Suppressor macrophage treated with lipopolysaccharide for 1 hour (primary cell): ENCODE measurements around the gene IMMP2L.

Source experiments
- DNase-seq, 3 donors: peaks; one replicate each; pipeline ENCODE4 v3.0.0-alpha.2; 2020 to 2022

The IMMP2L gene

GRCh38 chr7:111059833-111060232 is 502.5 kb downstream of the IMMP2L start:
- DNase-seq = no peak

- no peak for DNase-seq
These were observed 505.2 kb downstream of the IMMP2L start for GRCh38 chr7:111057066-111057465.

- DNase-seq = no peak
These were observed 505.9 kb downstream of the IMMP2L start for GRCh38 chr7:111056371-111056770.

- DNase-seq = no peak
These were observed 509.3 kb downstream of the IMMP2L start for GRCh38 chr7:111053035-111053434.

- DNase-seq = no peak
These were observed 510.5 kb downstream of the IMMP2L start for GRCh38 chr7:111051832-111052231.

GRCh38 chr7:111050875-111051416 is 511.3 kb downstream of the IMMP2L start:
- no peak for DNase-seq

GRCh38 chr7:111049971-111050680 is 512.2 kb downstream of the IMMP2L start:
- DNase-seq = no peak

GRCh38 chr7:111047595-111047994 is 514.7 kb downstream of the IMMP2L start:
- no peak for DNase-seq

GRCh38 chr7:111045449-111045848 is 516.8 kb downstream of the IMMP2L start:
- DNase-seq = no peak

- no peak for DNase-seq
These were observed 518.7 kb downstream of the IMMP2L start for GRCh38 chr7:111043561-111043960.

- no peak for DNase-seq
These were observed 519.5 kb downstream of the IMMP2L start for GRCh38 chr7:111042842-111043241.

- no peak for DNase-seq
These were observed 520.7 kb downstream of the IMMP2L start for GRCh38 chr7:111041577-111041976.

- DNase-seq = no peak
These were observed 524.1 kb downstream of the IMMP2L start for GRCh38 chr7:111038185-111038584.

- no peak for DNase-seq
These were observed 530.4 kb downstream of the IMMP2L start for GRCh38 chr7:111031916-111032315.

GRCh38 chr7:111030336-111030735 is 532.0 kb downstream of the IMMP2L start:
- DNase-seq = no peak

GRCh38 chr7:111029574-111030251 is 532.6 kb downstream of the IMMP2L start:
- DNase-seq = peak; percentile 70 to 81 (median 71)

GRCh38 chr7:111029141-111029572 is 533.1 kb downstream of the IMMP2L start:
- no peak for DNase-seq

- DNase-seq = no peak
These were observed 534.9 kb downstream of the IMMP2L start for GRCh38 chr7:111027396-111027795.

GRCh38 chr7:111026806-111027205 is 535.5 kb downstream of the IMMP2L start:
- no peak for DNase-seq

GRCh38 chr7:111026343-111026742 is 535.9 kb downstream of the IMMP2L start:
- DNase-seq = no peak

- DNase-seq = no peak
These were observed 537.3 kb downstream of the IMMP2L start for GRCh38 chr7:111025006-111025405.

GRCh38 chr7:111018960-111019736 is 543.1 kb downstream of the IMMP2L start:
- no peak for DNase-seq

GRCh38 chr7:111018447-111018846 is 543.8 kb downstream of the IMMP2L start:
- DNase-seq = no peak
